HG02884 (cell line): Measurements from ENCODE around the gene ALG3.
A peak's percentile ranks its signal among the peaks of the same experiment; 100 is the strongest.

Experiments
- ATAC-seq: cut with Tn5 transposase; IDR thresholded peaks from one replicate; pipeline ENCODE4 v1.9.1; 2021; ENCODE audit warnings: mild to moderate bottlenecking, moderate library complexity; ENCODE audit not compliant: unreplicated experiment

The ALG3 gene

GRCh38 chr3:184236033-184236410, 12.7 kb downstream of the ALG3 start:
- no peak for ATAC-seq

- ATAC-seq = no peak
These were observed 13.3 kb downstream of the ALG3 start for GRCh38 chr3:184235381-184236032.

GRCh38 chr3:184234671-184235380, 13.9 kb downstream of the ALG3 start:
- ATAC-seq = no peak

GRCh38 chr3:184234224-184234623, 14.5 kb downstream of the ALG3 start:
- no peak for ATAC-seq

GRCh38 chr3:184233127-184233843, 15.5 kb downstream of the ALG3 start:
- ATAC-seq = no peak

DNA sequence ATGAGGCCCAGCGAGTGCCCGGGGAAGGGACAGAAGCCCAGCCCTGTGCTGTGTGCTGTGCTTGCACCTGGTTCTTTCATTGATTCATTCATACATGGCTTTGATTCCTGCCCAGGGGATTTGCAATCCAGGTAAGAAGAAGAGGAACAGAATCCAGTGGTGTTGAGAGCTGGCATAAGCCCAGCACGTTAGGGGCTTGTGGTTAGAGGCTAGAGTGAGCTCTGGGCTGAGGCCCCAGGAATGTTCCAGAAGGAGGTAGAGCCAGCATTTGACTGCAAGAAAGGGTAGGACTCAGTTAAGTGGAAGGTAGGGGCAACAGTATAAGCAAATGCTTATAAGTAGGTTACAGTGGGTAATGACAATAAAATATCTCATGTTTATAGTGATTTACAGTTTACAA, 17.1 kb downstream of the ALG3 start:
- ATAC-seq = no peak

DNA sequence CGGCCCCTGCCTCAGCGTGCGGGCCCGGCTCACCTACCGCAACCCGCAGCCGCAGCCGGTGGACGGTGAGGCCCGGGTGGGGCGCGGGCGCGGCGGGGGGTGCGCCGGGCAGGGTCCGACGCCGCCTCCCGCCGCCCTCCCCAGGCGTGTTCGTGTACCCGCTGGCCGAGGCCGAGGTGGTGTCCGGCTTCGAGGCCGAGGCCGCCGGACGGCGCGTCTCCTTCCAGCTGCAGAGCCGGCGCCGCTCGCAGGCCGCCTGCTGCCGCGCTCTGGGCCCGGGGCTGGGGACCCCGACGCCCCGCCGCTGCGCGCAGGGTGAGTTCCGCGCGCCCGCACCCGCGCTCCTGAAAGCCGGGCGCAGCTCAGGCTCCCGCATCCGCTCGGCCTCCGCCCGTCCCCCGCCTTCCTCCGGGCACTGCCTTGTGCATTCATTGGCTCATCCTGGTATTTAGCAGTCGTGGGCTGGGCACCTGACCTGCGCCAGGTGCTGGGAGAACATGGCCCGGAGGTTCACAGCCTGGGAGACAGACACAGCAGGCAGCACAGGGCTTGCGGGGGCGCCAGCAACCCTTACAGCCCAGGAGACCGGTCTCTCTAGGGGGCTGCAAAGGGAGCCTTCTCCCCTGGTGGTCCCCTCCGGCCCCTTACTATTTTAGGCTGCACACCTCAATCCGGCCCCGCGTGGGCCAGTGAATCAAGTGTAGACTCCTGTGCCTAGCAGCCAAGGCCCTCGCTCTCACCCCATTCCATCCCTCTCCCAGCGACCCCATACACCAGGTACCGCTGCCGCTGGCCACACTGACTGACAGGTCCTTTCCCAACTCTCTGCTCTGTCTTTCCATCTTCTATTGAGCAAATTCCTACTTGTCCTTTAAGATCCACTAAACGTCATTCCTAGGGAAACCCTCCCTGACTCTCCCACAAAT, 17.9 kb downstream of the ALG3 start:
- no peak for ATAC-seq

GRCh38 chr3:184230081-184230602, 18.6 kb downstream of the ALG3 start:
- ATAC-seq = no peak

- peak; percentile 72 for ATAC-seq
These were observed 19.2 kb downstream of the ALG3 start, which contains the start of gene VWA5B2 for GRCh38 chr3:184229394-184230080. Gene VWA5B2, plus strand, starts transcription at chr3:184229585. Its CDS starts 944 bp downstream, at chr3:184230529.

GRCh38 chr3:184228376-184229137, 20.2 kb downstream of the ALG3 start:
- no peak for ATAC-seq

- no peak for ATAC-seq
These were observed 21.3 kb downstream of the ALG3 start for GRCh38 chr3:184227481-184227935.

GRCh38 chr3:184223946-184224345, 24.8 kb downstream of the ALG3 start:
- no peak for ATAC-seq

GRCh38 chr3:184222521-184222920, 26.2 kb downstream of the ALG3 start:
- ATAC-seq = no peak

- no peak for ATAC-seq
These were observed 29.9 kb downstream of the ALG3 start for GRCh38 chr3:184218814-184219213.

DNA sequence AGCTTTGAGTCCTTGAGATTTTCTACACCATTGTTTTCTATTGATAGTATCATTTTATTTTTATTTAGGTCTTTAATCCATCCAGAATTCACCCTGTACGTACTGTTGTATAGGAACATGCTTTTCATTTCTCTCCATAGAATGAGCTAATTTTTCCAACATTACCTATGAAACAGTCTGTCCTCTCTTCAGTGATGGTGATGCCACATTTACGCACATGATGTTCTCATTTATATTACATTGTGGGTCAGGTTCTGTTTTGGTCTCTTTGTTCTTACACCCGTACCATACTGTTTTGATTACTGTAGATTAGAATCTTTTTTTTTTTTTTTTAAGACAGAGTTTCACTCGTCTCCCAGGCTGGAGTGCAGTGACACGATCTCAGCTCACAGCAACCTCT, 37.0 kb downstream of the ALG3 start:
- no peak for ATAC-seq

GRCh38 chr3:184211297-184211696, 37.5 kb downstream of the ALG3 start:
- ATAC-seq = no peak

- no peak for ATAC-seq
These were observed 39.4 kb downstream of the ALG3 start for GRCh38 chr3:184209146-184209923.

GRCh38 chr3:184203526-184203925, 45.2 kb downstream of the ALG3 start:
- no peak for ATAC-seq
